Colonic mucosa (tissue), 4 donors: ENCODE results near the gene RAB40B. TPM values are rescaled to one million over a fixed set of nuclear protein-coding genes. Genes with fewer than 3 reads are reported as not detected.

Source experiments
- DNase-seq: peaks from one replicate; pipeline ENCODE4 v3.0.0-alpha.2; 2020
- H3K27ac ChIP-seq: fragments of 200-600 bp; one replicate; pipeline ENCODE4 v1.8.0; 2021
- H3K27me3 ChIP-seq: fragments of 200-600 bp; one replicate; pipeline ENCODE4 v1.8.0; 2021
- H3K36me3 ChIP-seq: fragments of 200-600 bp; one replicate; pipeline ENCODE4 v1.8.0; 2021
- H3K4me1 ChIP-seq: fragments of 200-600 bp; one replicate; pipeline ENCODE4 v1.8.0; 2021; ENCODE audit warnings: mild to moderate bottlenecking
- H3K4me3 ChIP-seq: fragments of 200-600 bp; one replicate; pipeline ENCODE4 v1.8.0; 2021
- H3K9ac ChIP-seq, 2 donors: one replicate each; pipeline ENCODE4 v1.7.0; 2013; ENCODE audit warnings: control low read depth in 2 of 2, low read depth in 2 of 2, low read length in 2 of 2
- H3K9me3 ChIP-seq: fragments of 200-600 bp; one replicate; pipeline ENCODE4 v1.8.0; 2021
- CTCF ChIP-seq: fragments of 200-600 bp; IDR thresholded peaks from one replicate; pipeline ENCODE4 v1.8.0; 2022; ENCODE audit warnings: antibody characterized with exemption, mild to moderate bottlenecking
- intact Hi-C: fragments of 100-400 bp; cut with DNase I; formaldehyde crosslinking; loops from one replicate; pipeline ENCODE4 v1.14.1; 2022
- total RNA-seq, 2 donors: library from RNA; stranded (reverse); fragmentation: NEBNext Ultra II Directional in 1 of 2; extraction: Animal tissue kit (Norgen Biotek cat#: 25700) in 1 of 2; gene quantifications; one replicate each; pipeline ENCODE4 v1.2.1, GENCODE V29; 2021
- donor health status: healthy.
- donor health status: DM: no; HTN: no; CAD: no.
- donor health status: DM: no; HTN: no; CAD: no.

Gene RAB40B
- total RNA-seq, 2 donors from 2014 or later = 34.7 to 35.8 TPM

- H3K36me3 ChIP-seq = no peaks in the 10 kb centered on the region
- TF ChIP-seq CTCF = no peak
- no peak overlapping the region for H3K9ac ChIP-seq
- H3K4me3 ChIP-seq = no peak overlapping the region
- no peak overlapping the region for H3K27ac ChIP-seq
- no peaks in the 10 kb centered on the region for H3K9me3 ChIP-seq
- no peak for DNase-seq
- no peaks in the 10 kb centered on the region for H3K4me1 ChIP-seq
- intact Hi-C loops = no loop called here
- no peaks in the 10 kb centered on the region for H3K27me3 ChIP-seq
Measured at GRCh38 chr17:82691714-82692113, 6.8 kb downstream of the RAB40B start.

GRCh38 chr17:82690786-82691489 is 7.6 kb downstream of the RAB40B start:
- Histone ChIP-seq H3K36me3 (no peaks in the 10 kb centered on the region), H3K4me3 (no peak overlapping the region), H3K27ac (no peak overlapping the region), H3K4me1 (no peaks in the 10 kb centered on the region), H3K27me3 (no peaks in the 10 kb centered on the region), H3K9me3 (no peaks in the 10 kb centered on the region), H3K9ac (no peak overlapping the region)
- DNase-seq = no peak
- intact Hi-C loops = no loop called here
- TF ChIP-seq CTCF = no peak

GRCh38 chr17:82689077-82689476 is 9.4 kb downstream of the RAB40B start:
- Histone ChIP-seq H3K9me3 (no peaks in the 10 kb centered on the region), H3K4me1 (no peaks in the 10 kb centered on the region), H3K9ac (no peak overlapping the region), H3K4me3 (no peak overlapping the region), H3K36me3 (no peaks in the 10 kb centered on the region), H3K27me3 (no peaks in the 10 kb centered on the region), H3K27ac (no peak overlapping the region)
- no peak for TF ChIP-seq CTCF
- intact Hi-C loops = no loop called here
- DNase-seq = no peak

- H3K27me3 ChIP-seq = no peaks in the 10 kb centered on the region
- H3K4me1 ChIP-seq = no peaks in the 10 kb centered on the region
- no peak for TF ChIP-seq CTCF
- no peaks in the 10 kb centered on the region for H3K36me3 ChIP-seq
- intact Hi-C loops = no loop called here
- H3K27ac ChIP-seq = no peak overlapping the region
- H3K4me3 ChIP-seq = no peak overlapping the region
- no peak overlapping the region for H3K9ac ChIP-seq
- DNase-seq = no peak
- no peaks in the 10 kb centered on the region for H3K9me3 ChIP-seq
Measured at GRCh38 chr17:82687871-82688270, 10.6 kb downstream of the RAB40B start.

- Histone ChIP-seq H3K4me3 (no peak overlapping the region), H3K9me3 (no peaks in the 10 kb centered on the region), H3K4me1 (no peaks in the 10 kb centered on the region), H3K9ac (no peak overlapping the region), H3K27me3 (no peaks in the 10 kb centered on the region), H3K36me3 (no peaks in the 10 kb centered on the region), H3K27ac (no peak overlapping the region)
- intact Hi-C loops = no loop called here
- TF ChIP-seq CTCF = no peak
- DNase-seq = no peak
Measured at GRCh38 chr17:82687375-82687861, 11.1 kb downstream of the RAB40B start.
